Astrocyte of the cerebellum (primary cell): Measurements from ENCODE around the gene UGT1A5.

ENCODE experiments used
- DNase-seq: peaks from one replicate; pipeline ENCODE4 v3.0.0-alpha.2; 2011; ENCODE audit warnings: low read depth
- H3K4me3 ChIP-seq: 2 replicates; pipeline ENCODE4 v1.5.1; 2011; ENCODE audit warnings: mild to moderate bottlenecking, low read depth, low read length, moderate library complexity
- in situ Hi-C: cut with HindIII; loops from 2 replicates; pipeline ENCODE4 v1.10.0; 2017; ENCODE audit warnings: low sequenced_read_pairs
- TF ChIP-seq, protein P1 (sequence below): IDR thresholded peaks from 2 replicates; pipeline ENCODE4 v1.5.1; 2012; ENCODE audit warnings: low read length, low read depth, moderate library complexity, mild to moderate bottlenecking; ENCODE audit errors: missing control alignments

The UGT1A5 gene

GRCh38 chr2:233791151-233791882 is 78.6 kb downstream of the UGT1A5 start:
- in situ Hi-C loops, result no loop called here
- no peak for DNase-seq
- TF ChIP-seq, protein P1, sequence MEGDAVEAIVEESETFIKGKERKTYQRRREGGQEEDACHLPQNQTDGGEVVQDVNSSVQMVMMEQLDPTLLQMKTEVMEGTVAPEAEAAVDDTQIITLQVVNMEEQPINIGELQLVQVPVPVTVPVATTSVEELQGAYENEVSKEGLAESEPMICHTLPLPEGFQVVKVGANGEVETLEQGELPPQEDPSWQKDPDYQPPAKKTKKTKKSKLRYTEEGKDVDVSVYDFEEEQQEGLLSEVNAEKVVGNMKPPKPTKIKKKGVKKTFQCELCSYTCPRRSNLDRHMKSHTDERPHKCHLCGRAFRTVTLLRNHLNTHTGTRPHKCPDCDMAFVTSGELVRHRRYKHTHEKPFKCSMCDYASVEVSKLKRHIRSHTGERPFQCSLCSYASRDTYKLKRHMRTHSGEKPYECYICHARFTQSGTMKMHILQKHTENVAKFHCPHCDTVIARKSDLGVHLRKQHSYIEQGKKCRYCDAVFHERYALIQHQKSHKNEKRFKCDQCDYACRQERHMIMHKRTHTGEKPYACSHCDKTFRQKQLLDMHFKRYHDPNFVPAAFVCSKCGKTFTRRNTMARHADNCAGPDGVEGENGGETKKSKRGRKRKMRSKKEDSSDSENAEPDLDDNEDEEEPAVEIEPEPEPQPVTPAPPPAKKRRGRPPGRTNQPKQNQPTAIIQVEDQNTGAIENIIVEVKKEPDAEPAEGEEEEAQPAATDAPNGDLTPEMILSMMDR, result no peak
- H3K4me3 ChIP-seq, result no peak overlapping the region

DNA sequence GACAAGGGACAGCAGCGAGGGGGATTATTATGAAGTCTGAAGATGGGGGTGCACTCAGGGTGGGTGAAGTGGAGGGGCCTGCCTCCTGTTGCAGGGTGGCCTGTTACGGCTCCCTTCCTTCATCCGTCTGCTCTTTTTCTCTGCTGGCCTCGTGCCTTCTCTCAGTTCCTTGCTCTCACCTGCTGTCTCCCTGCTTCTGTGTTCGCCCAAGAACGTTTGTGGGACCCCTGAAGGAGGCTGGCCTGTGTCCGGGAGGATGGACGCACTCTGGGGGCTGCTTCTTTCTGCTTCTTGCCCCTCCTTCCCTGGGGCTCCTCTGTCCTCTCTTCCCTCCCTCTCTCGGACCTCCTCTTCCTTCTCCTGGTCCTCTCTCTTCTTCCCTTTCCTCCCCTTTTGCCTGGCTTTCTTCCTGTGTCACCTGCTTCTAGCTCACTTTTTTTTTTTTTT is 79.2 kb downstream of the UGT1A5 start:
- TF ChIP-seq, protein P1, result no peak
- in situ Hi-C loops, result no loop called here
- DNase-seq, result no peak
- no peak overlapping the region for H3K4me3 ChIP-seq

DNA sequence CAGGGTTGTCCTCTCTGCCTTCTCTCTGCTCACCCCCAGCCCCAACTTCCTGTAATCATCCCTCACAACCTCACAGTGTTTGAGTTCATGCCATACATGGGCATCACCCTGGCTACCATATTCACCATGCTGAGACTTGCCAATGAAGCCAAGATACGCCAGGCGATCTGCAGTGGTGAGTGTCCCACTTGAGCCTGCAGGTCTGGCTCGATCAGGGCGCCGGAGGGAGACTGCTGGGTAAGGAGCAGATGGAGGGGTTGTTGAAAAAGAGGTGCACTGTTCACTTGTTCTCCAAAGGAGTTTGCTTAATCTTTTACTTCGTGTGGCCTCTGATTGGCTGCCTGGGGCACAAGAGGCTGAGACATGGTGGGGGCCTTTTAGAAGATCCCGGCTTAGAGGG is 80.0 kb downstream of the UGT1A5 start:
- no peak for DNase-seq
- in situ Hi-C loops, result no loop called here
- TF ChIP-seq, protein P1, result no peak
- no peak overlapping the region for H3K4me3 ChIP-seq

GRCh38 chr2:233793465-233794127 is 80.9 kb downstream of the UGT1A5 start:
- TF ChIP-seq, protein P1, result no peak
- in situ Hi-C loops, result no loop called here
- H3K4me3 ChIP-seq, result no peak overlapping the region
- no peak for DNase-seq

DNA sequence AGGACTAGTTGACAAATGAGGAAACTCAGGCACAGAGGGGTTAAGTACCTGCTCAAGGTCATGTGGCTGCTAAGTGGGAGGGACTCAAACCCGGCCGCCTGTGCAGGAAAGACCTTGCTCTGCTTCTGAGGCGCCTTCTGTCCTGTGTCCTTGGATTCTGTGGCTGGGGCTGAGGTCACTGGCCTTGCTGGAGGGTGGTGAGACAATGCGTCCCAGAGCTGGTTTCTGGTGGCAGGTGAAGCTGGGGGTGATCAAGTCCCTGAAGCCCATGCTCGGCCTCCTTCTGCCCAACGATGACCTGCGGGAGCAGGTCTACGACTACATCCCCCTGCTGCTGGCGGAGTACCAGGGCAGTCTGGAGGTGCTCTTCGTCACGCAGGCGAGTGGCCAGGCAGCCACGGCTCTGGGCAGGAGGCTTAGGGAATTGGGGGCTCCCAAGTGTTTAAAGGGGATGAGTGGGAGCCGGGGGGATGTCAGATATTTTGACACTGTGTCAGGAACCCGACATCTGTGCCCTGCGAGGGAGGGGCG is 81.5 kb downstream of the UGT1A5 start:
- DNase-seq, result no peak
- in situ Hi-C loops, result no loop called here
- TF ChIP-seq, protein P1, result no peak
- H3K4me3 ChIP-seq, result no peak overlapping the region

DNA sequence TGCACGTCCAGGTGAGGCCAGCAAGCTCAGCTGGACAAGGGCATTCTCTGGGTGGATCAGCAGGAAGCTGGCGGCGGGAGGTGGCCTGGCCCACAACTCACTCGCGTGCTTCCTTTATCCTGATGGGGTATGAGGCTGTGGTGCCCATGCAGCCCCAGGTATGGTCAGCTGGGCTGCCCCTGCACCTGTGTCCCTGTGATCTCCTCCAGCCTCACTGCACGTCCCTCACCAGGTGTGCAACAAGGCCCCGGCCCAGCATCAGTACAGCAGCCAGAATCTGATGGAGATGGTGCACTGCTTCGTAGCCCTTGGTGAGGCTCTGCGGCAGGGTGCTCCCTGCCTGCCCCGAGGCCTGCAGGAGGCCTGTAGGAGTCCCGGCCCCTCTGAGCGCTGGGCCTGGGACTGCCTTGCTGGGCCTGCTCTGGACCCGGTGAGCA is 83.0 kb downstream of the UGT1A5 start:
- in situ Hi-C loops, result no loop called here
- H3K4me3 ChIP-seq, result no peak overlapping the region
- no peak for DNase-seq
- TF ChIP-seq, protein P1, result no peak
